ENCODE measurements around the gene COX19. TPM values are rescaled to one million over a fixed set of nuclear protein-coding genes. Genes with fewer than 3 reads are reported as not detected.

Gene COX19
- total and polyA plus RNA-seq, 2 experiments from 2014 or later = 11.7 to 12.6 TPM

GRCh38 chr7:921071-921461 is 54.3 kb downstream of the COX19 start:
- TF ChIP-seq JUNB (IDR thresholded peaks at IDR 0.05; ENCODE audit: unreplicated experiment) = no peak
- TF ChIP-seq, protein P1, sequence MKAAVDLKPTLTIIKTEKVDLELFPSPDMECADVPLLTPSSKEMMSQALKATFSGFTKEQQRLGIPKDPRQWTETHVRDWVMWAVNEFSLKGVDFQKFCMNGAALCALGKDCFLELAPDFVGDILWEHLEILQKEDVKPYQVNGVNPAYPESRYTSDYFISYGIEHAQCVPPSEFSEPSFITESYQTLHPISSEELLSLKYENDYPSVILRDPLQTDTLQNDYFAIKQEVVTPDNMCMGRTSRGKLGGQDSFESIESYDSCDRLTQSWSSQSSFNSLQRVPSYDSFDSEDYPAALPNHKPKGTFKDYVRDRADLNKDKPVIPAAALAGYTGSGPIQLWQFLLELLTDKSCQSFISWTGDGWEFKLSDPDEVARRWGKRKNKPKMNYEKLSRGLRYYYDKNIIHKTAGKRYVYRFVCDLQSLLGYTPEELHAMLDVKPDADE (IDR thresholded peaks at IDR 0.05) = no peak
- no peak for TF ChIP-seq NANOG (IDR thresholded peaks at IDR 0.05; ENCODE audit: borderline replicate concordance)
- no peak for TF ChIP-seq CREB1 (CRISPR knock-in tag; IDR thresholded peaks at IDR 0.05; ENCODE audit: low read depth)
- TF ChIP-seq STAT1 (IDR thresholded peaks at IDR 0.05; ENCODE audit: unreplicated experiment) = no peak
- no peak for TF ChIP-seq EZH2 (IDR thresholded peaks at IDR 0.05; ENCODE audit: low read depth, unreplicated experiment)
- Histone ChIP-seq H3K79me2 (replicated peaks; ENCODE audit: insufficient read depth) (no peaks in the 10 kb centered on the region), H3K27me3 (ENCODE audit: insufficient read depth) (no peaks in the 10 kb centered on the region), H3K27ac (ENCODE audit: low read depth) (no peak overlapping the region), H4K20me1 (replicated peaks; ENCODE audit: insufficient read depth) (no peaks in the 10 kb centered on the region), H3K36me3 (ENCODE audit: insufficient read depth) (no peaks in the 10 kb centered on the region), H3K4me1 (ENCODE audit: insufficient read depth) (no peaks in the 10 kb centered on the region), H2AFZ (no peak overlapping the region), H3F3A (replicated peaks; ENCODE audit: low read depth) (no peaks in the 10 kb centered on the region), H3K4me3 (no peak overlapping the region), H3K9me2 (ENCODE audit: insufficient read depth) (no peaks in the 10 kb centered on the region), H3K4me2 (no peak overlapping the region)
- no peak for DNase-seq (ENCODE audit: low spot score)
- H3K4me3 Mint-ChIP-seq = no peak overlapping the region
- no peaks in the 10 kb centered on the region for H3K36me3 Mint-ChIP-seq (ENCODE audit: low read depth)
- no peaks in the 10 kb centered on the region; the same call in 1 of the 3 replicates for H3K4me1 Mint-ChIP-seq
- H3K27me3 Mint-ChIP-seq (ENCODE audit: insufficient read depth, low read depth, poor library complexity) = peaks cover 8% of the 10 kb centered on the region
- no peaks in the 10 kb centered on the region for H3K9me3 Mint-ChIP-seq
- no peak overlapping the region for H3K27ac Mint-ChIP-seq
- ATAC-seq = no peak

DNA sequence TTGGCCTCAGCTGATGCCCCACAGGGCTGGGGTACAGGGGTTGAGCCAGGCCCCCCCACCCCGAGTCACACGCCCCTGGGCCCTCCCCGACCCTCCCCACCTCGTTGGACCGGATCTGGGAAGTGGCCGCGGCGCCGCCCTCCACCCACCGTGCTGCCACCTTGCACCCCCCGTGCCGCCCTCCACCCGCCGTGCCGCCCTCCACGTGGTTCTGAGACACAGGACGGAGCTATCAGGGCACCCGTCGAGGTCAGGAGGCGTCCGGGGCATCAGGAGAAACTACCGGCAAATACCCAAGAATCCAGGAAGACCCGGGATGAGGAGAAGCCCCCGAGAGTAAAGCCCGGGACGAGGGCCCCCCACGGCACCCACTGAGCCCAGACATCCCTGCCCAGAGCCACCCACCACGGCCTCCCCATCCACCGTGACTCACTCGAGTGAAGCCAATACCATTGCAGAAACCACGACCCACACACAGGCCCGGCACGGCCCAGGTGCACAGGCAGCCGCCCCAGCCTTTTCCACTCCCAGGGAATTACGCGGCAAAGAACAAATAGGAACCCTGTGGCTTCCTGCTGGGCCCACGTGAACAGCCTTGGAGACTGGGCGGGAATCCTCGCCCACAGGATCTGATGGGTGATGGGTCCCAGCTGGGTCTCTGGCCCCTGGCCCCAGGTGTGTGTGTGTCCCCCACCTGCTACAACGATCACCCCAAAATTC is 54.8 kb downstream of the COX19 start:
- Histone ChIP-seq H3K27ac (ENCODE audit: low read depth) (no peak overlapping the region), H3K27me3 (ENCODE audit: insufficient read depth) (no peaks in the 10 kb centered on the region), H3K4me1 (ENCODE audit: insufficient read depth) (no peaks in the 10 kb centered on the region), H3K4me2 (no peak overlapping the region), H3K4me3 (no peak overlapping the region), H2AFZ (no peak overlapping the region), H3K36me3 (ENCODE audit: insufficient read depth) (no peaks in the 10 kb centered on the region), H4K20me1 (replicated peaks; ENCODE audit: insufficient read depth) (no peaks in the 10 kb centered on the region), H3K9me2 (ENCODE audit: insufficient read depth) (no peaks in the 10 kb centered on the region), H3K79me2 (replicated peaks; ENCODE audit: insufficient read depth) (no peaks in the 10 kb centered on the region), H3F3A (replicated peaks; ENCODE audit: low read depth) (no peaks in the 10 kb centered on the region)
- no peak for ATAC-seq
- Mint-ChIP-seq H3K27ac (no peak overlapping the region), H3K4me3 (no peak overlapping the region), H3K4me1 (no peaks in the 10 kb centered on the region; the same call in 1 of the 3 replicates), H3K27me3 (ENCODE audit: insufficient read depth, low read depth, poor library complexity) (peaks cover 10% of the 10 kb centered on the region), H3K36me3 (ENCODE audit: low read depth) (no peaks in the 10 kb centered on the region), H3K9me3 (no peaks in the 10 kb centered on the region)
- DNase-seq (ENCODE audit: low spot score) = no peak
- TF ChIP-seq CREB1 (CRISPR knock-in tag; IDR thresholded peaks at IDR 0.05; ENCODE audit: low read depth) = no peak
- TF ChIP-seq NANOG (IDR thresholded peaks at IDR 0.05; ENCODE audit: borderline replicate concordance) = no peak
- no peak for TF ChIP-seq EZH2 (IDR thresholded peaks at IDR 0.05; ENCODE audit: low read depth, unreplicated experiment)
- TF ChIP-seq ZNF462 (CRISPR knock-in tag; IDR thresholded peaks at IDR 0.05) = no peak
- no peak for TF ChIP-seq REST (IDR thresholded peaks at IDR 0.05; ENCODE audit: unreplicated experiment)
- TF ChIP-seq ZNF331 (CRISPR knock-in tag; IDR thresholded peaks at IDR 0.05; ENCODE audit: low read depth) = no peak
- TF ChIP-seq ZNF114 (CRISPR knock-in tag; IDR thresholded peaks at IDR 0.05) = no peak
